Subcutaneous abdominal adipose tissue (tissue), 5 donors: Measurements from ENCODE around the gene LRIG1.

Source experiments
- H3K27ac ChIP-seq: one replicate; pipeline ENCODE4 v1.7.0; 2013; ENCODE audit warnings: low read depth, mild to moderate bottlenecking, inconsistent platforms, low read length, moderate library complexity
- H3K27me3 ChIP-seq, 5 donors: one replicate each; pipeline ENCODE4 v1.7.0; 2013; ENCODE audit warnings: low read length in 5 of 5, inconsistent platforms in 1 of 5; ENCODE audit not compliant: control insufficient read depth in 5 of 5, insufficient read depth in 4 of 5
- H3K36me3 ChIP-seq, 5 donors: one replicate each; pipeline ENCODE4 v1.7.0; 2013; ENCODE audit warnings: low read length in 5 of 5; ENCODE audit not compliant: control insufficient read depth in 5 of 5, insufficient read depth in 5 of 5
- H3K4me1 ChIP-seq, 5 donors: one replicate each; pipeline ENCODE4 v1.7.0; 2013; ENCODE audit warnings: low read length in 5 of 5, mild to moderate bottlenecking in 3 of 5, moderate library complexity in 1 of 5; ENCODE audit not compliant: control insufficient read depth in 5 of 5, insufficient read depth in 5 of 5
- H3K4me3 ChIP-seq, 5 donors: one replicate each; pipeline ENCODE4 v1.7.0; 2013; ENCODE audit warnings: low read length in 5 of 5, low read depth in 1 of 5
- H3K9ac ChIP-seq, 5 donors: one replicate each; pipeline ENCODE4 v1.7.0; 2013; ENCODE audit warnings: low read length in 5 of 5, mild to moderate bottlenecking in 4 of 5, moderate library complexity in 3 of 5
- H3K9me3 ChIP-seq, 5 donors: one replicate each; pipeline ENCODE4 v1.7.0; 2013; ENCODE audit warnings: low read length in 5 of 5; ENCODE audit not compliant: control insufficient read depth in 5 of 5
- donor health status: healthy.
- donor health status: healthy.
- donor health status: healthy.
- donor health status: healthy.
- donor health status: healthy.

Gene LRIG1

DNA sequence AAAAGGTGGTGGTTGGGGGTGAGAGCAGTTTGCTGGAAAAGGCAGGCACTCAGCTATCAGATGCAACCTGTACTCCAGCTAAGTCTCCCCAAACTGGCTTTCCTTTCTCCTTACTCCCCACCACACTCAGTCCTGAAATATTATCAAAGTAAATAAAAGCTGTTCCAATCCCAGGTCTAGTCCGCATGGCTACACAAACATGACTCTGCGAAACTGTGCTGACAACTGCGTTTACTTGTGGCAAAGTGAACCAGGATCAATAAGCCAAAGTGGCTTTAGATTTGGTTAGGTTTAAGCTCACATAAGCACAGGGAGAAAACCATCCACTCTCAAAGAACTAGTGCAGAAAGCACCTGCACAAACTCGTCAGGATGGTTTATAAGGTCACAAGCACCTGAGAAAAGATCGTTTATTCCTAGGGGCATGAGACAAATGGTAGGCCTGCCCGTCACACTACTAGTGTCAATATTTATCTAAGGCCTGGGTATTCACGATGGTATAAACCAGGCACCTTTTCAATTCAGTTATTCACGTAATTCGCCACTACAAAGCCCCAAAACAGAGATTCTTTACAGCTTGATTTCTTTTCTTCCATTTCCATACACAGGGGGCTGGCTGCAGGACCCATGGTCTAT is 25.3 kb downstream of the LRIG1 start:
- Histone ChIP-seq H3K27ac (no peak overlapping the region), H3K4me3 (no peak overlapping the region), H3K9ac (no peak overlapping the region), H3K9me3 (peaks cover 0 to 3% (median 0%) of the 10 kb centered on the region in 5 donors), H3K36me3 (no peaks in the 10 kb centered on the region), H3K27me3 (no peaks in the 10 kb centered on the region), H3K4me1 (peaks cover 3 to 34% (median 17%) of the 10 kb centered on the region in 5 donors)

DNA sequence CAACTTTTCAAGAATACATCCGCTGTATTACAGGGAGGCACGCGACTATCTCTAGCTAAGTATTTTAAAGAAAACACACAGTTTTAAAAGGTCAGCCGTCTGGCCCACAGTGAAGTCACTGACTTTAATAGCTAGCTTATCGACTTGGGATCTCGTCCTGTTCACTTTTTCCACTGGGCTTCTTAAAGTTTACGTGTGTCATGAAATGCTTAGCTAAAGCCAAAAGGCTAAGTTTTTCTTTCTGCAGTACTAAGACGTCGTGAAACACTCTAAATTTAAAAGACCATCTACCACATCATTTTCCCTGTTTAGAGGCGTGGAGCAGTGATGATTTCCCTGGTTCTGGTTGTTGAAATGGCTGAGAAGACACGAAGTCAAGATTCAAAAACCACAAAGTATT is 27.1 kb downstream of the LRIG1 start:
- no peak overlapping the region for H3K4me3 ChIP-seq
- H3K27me3 ChIP-seq: no peaks in the 10 kb centered on the region
- H3K4me1 ChIP-seq: peaks cover 0 to 25% (median 10%) of the 10 kb centered on the region in 5 donors
- no peaks in the 10 kb centered on the region for H3K36me3 ChIP-seq
- H3K9ac ChIP-seq: peak overlapping the region in 2 of 5 donors; percentile 6 to 15
- H3K27ac ChIP-seq: peak overlapping the region; percentile 71
- H3K9me3 ChIP-seq: no peaks in the 10 kb centered on the region

GRCh38 chr3:66473181-66473580 is 27.6 kb downstream of the LRIG1 start:
- Histone ChIP-seq H3K4me1 (peaks cover 0 to 22% (median 10%) of the 10 kb centered on the region in 5 donors), H3K27me3 (no peaks in the 10 kb centered on the region), H3K4me3 (no peak overlapping the region), H3K27ac (peak overlapping the region; percentile 71), H3K36me3 (no peaks in the 10 kb centered on the region), H3K9me3 (no peaks in the 10 kb centered on the region), H3K9ac (peak overlapping the region in 1 of 5 donors; percentile 15)

GRCh38 chr3:66472313-66473134 is 28.3 kb downstream of the LRIG1 start:
- peaks cover 0 to 27% (median 10%) of the 10 kb centered on the region in 5 donors for H3K4me1 ChIP-seq
- H3K36me3 ChIP-seq: no peaks in the 10 kb centered on the region
- H3K4me3 ChIP-seq: no peak overlapping the region

GRCh38 chr3:66470956-66471686 is 29.7 kb downstream of the LRIG1 start:
- Histone ChIP-seq H3K9ac (no peak overlapping the region), H3K27ac (peak overlapping the region; percentile 76), H3K4me3 (no peak overlapping the region), H3K27me3 (no peaks in the 10 kb centered on the region), H3K4me1 (peaks cover 0 to 24% (median 10%) of the 10 kb centered on the region in 5 donors), H3K9me3 (no peaks in the 10 kb centered on the region), H3K36me3 (no peaks in the 10 kb centered on the region)

More at GRCh38 chr3:66472313-66473134, 28.3 kb downstream of the LRIG1 start:
- Histone ChIP-seq H3K27ac (peak overlapping the region; percentile 71), H3K9ac (no peak overlapping the region), H3K9me3 (no peaks in the 10 kb centered on the region), H3K27me3 (no peaks in the 10 kb centered on the region)

DNA sequence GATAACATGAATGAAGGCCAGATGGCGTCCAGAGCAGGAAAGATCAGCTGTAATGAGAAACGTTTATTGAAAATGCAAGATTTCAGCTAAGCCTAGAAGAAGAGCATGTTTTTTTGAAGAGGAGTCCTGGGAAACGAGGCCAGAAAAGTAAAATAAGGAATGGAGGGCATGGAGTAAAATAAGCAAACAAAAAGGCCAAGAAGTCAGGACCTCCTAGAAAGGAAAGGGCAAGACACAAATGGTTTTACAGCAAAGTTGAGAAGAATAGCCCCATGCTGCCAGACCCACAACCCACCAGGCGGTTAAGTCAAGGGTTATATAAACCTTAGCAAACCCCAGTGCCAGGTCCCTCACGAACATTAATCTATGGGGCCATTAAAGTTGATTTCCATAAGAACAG is 30.5 kb downstream of the LRIG1 start:
- H3K4me3 ChIP-seq: no peak overlapping the region
- no peaks in the 10 kb centered on the region for H3K9me3 ChIP-seq
- peaks cover 0 to 31% (median 10%) of the 10 kb centered on the region in 5 donors for H3K4me1 ChIP-seq
- H3K9ac ChIP-seq: no peak overlapping the region
- no peaks in the 10 kb centered on the region for H3K27me3 ChIP-seq
- H3K36me3 ChIP-seq: no peaks in the 10 kb centered on the region
- peak overlapping the region; percentile 76 for H3K27ac ChIP-seq

GRCh38 chr3:66469220-66469640 is 31.6 kb downstream of the LRIG1 start:
- no peaks in the 10 kb centered on the region for H3K9me3 ChIP-seq
- H3K4me3 ChIP-seq: no peak overlapping the region
- no peak overlapping the region for H3K9ac ChIP-seq
- H3K4me1 ChIP-seq: peaks cover 0 to 40% (median 18%) of the 10 kb centered on the region in 5 donors
- H3K27ac ChIP-seq: peak overlapping the region; percentile 76
- H3K36me3 ChIP-seq: no peaks in the 10 kb centered on the region
- no peaks in the 10 kb centered on the region for H3K27me3 ChIP-seq

DNA sequence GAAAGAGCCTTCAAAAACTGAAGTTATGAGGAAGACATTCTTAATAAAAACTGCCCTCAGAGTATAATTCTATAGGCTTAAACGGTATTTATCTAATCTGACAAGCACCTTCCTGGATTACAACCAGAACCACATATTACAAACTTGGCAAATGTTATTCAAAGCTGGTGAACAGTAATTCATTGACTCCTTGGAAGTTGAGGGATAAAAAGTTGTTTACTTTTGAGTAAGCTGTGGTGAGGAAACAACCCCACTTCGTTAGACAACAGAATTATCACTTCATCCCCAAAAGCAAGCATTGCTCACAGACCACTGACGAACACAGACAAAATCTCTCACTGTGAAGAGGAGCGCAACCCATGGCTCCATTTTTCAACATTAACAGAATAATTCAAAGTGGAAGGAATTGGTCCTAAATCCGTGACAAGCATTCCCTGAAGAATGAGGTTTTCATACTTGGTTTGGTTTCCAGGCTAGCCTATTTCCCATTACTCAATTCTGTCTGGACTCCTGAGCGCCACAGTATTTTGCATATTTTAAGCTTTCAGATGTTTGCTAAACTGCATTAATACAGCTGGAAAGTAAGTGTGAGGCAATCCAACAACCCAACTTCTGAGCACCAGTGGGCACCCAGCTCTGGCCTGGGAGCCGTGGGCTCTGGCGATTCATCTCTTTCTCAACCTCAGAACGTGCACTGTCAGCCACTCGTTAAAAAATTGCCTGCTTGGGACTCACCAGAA is 32.7 kb downstream of the LRIG1 start:
- Histone ChIP-seq H3K4me3 (no peak overlapping the region), H3K9ac (peak overlapping the region in 1 of 5 donors; percentile 35), H3K9me3 (no peaks in the 10 kb centered on the region), H3K36me3 (no peaks in the 10 kb centered on the region), H3K27me3 (no peaks in the 10 kb centered on the region), H3K4me1 (peaks cover 0 to 42% (median 23%) of the 10 kb centered on the region in 5 donors), H3K27ac (peak overlapping the region; percentile 76)

- Histone ChIP-seq H3K9me3 (no peaks in the 10 kb centered on the region), H3K4me3 (no peak overlapping the region), H3K36me3 (peaks cover 0 to 4% (median 0%) of the 10 kb centered on the region in 5 donors), H3K9ac (no peak overlapping the region), H3K4me1 (peaks cover 0 to 44% (median 23%) of the 10 kb centered on the region in 5 donors), H3K27ac (peak overlapping the region; percentile 15), H3K27me3 (no peaks in the 10 kb centered on the region)
Measured at GRCh38 chr3:66466606-66467270, 34.1 kb downstream of the LRIG1 start.
